ENCODE data around the gene OCA2. TPM values are rescaled to one million over a fixed set of nuclear protein-coding genes. Genes with fewer than 3 reads are reported as not detected.

The OCA2 gene
- total and polyA plus RNA-seq, 2 of the 13 experiments (the other 11 are each of a cell fraction or from before 2014, with no cell fraction given), result 0.02 to 0.05 TPM

DNA sequence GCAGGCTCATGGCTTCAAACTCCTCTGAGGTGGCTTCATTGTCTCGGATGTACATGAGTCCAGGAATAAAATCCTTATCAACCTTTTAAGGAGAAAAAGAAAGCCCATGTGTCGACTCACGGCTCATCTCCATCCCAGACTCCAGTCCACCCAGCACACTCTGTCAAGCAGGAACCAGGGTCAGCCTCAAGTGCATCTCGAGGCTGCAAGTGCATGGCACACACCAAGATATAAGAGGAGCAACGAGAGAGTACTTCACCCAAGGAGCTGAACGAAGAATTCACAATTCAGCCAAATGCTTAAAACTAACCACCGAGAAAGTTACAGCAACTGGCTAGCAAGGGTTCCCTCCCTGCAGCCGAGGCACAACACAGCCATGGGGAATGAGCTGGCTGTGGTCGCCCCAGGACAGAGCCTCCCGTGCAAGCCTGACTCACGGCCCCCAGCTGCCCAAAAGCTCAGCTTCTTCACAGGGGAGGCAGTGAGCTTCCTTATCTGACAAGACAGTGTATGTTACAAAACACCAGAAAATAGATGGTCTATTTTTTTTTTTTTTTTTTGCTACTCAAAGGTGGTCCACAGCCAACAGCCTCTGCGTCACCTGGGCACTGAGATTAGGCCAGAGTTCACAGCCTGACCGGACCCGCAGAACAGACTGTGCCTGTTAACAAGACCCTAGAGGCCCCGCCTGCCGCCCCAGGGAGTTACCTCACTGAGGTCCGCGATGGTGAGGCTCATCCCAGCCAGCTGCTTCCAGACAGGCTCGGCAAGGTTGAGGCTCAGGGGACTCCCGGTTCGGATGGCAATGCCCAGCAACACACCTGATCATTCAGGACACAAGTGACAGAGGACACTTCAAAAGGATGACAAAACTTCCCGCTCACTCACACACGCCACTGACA, 15.9 kb upstream of the OCA2 start (continued):
- no peak for TF ChIP-seq BATF2 (CRISPR knock-in tag; IDR thresholded peaks at IDR 0.05)
- TF ChIP-seq, protein P1, sequence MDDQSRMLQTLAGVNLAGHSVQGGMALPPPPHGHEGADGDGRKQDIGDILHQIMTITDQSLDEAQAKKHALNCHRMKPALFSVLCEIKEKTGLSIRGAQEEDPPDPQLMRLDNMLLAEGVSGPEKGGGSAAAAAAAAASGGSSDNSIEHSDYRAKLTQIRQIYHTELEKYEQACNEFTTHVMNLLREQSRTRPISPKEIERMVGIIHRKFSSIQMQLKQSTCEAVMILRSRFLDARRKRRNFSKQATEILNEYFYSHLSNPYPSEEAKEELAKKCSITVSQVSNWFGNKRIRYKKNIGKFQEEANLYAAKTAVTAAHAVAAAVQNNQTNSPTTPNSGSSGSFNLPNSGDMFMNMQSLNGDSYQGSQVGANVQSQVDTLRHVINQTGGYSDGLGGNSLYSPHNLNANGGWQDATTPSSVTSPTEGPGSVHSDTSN (CRISPR knock-in tag; IDR thresholded peaks at IDR 0.05; ENCODE audit: borderline replicate concordance), result no peak

- ATAC-seq (no peak), DNase-seq (ENCODE audit: low spot score) (no peak), FAIRE-seq (no peak)
- Histone ChIP-seq H3K79me2 (ENCODE audit: insufficient read depth, low read length) (no peaks in the 10 kb centered on the region), H3K9me3 (ENCODE audit: low read length) (no peaks in the 10 kb centered on the region), H3K36me3 (replicated peaks in 1 of 2; ENCODE audit: control insufficient read depth in 1 of 2, insufficient read depth in 2 of 2, low read length in 2 of 2) (peaks cover 18 to 56% of the 10 kb centered on the region in 2 experiments; a peak in 4 of 5 replicates), H3K9ac (ENCODE audit: insufficient read depth, low read depth, low read length) (no peak overlapping the region), H3K27ac (ENCODE audit: extremely low read length, insufficient read depth, low read length) (no peak overlapping the region), H3K4me3 (replicated peaks in 1 of 3; ENCODE audit: insufficient read depth in 1 of 3, low read depth in 2 of 3, low read length in 3 of 3) (no peak overlapping the region), H3K4me2 (ENCODE audit: low read depth, low read length) (no peak overlapping the region), H3K4me1 (ENCODE audit: insufficient read depth, low read length) (no peaks in the 10 kb centered on the region), H4K20me1 (ENCODE audit: insufficient read depth, low read length) (no peaks in the 10 kb centered on the region), H2AFZ (ENCODE audit: low read length) (no peak overlapping the region), H3K27me3 (ENCODE audit: control insufficient read depth in 1 of 2, insufficient read depth in 2 of 2, low read length in 2 of 2) (no peaks in the 10 kb centered on the region)
- CTCF ChIA-PET (ENCODE audit: low intra/inter-chr PET ratio, low total read pairs), result no interaction called here
- 100% methylated on average over 1 of the region's 4 CpGs for WGBS (ENCODE audit: low lambda C conversion rate)
- intact Hi-C loops (cut with micrococcal nuclease; ENCODE audit: unreplicated experiment), result no loop called here
- BruUV-seq (replicated peaks), result no TSS peak
- in situ Hi-C loops (cut with HindIII; ENCODE audit: extremely low pct_ligation_motif_present, low pct_unique_long_range_greater_than_20kb), result no loop called here
- POLR2A ChIA-PET, result no interaction called here
- TF ChIP-seq SSRP1 (CRISPR knock-in tag; IDR thresholded peaks at IDR 0.05) (no peak), ELF3 (CRISPR knock-in tag; IDR thresholded peaks at IDR 0.05) (no peak), SOX6 (IDR thresholded peaks at IDR 0.05) (no peak), SOX6 (CRISPR knock-in tag; IDR thresholded peaks at IDR 0.05) (no peak), ZSCAN5A (CRISPR knock-in tag; IDR thresholded peaks at IDR 0.05; ENCODE audit: borderline replicate concordance) (no peak), ZNF652 (CRISPR knock-in tag; IDR thresholded peaks at IDR 0.05; ENCODE audit: borderline replicate concordance, low read depth) (no peak), ZMYM3 (CRISPR knock-in tag; IDR thresholded peaks at IDR 0.05) (no peak), NCOA5 (CRISPR knock-in tag; IDR thresholded peaks at IDR 0.05) (no peak), ZNF33A (CRISPR knock-in tag; IDR thresholded peaks at IDR 0.05; ENCODE audit: borderline replicate concordance) (no peak), STAT6 (CRISPR knock-in tag; IDR thresholded peaks at IDR 0.05; ENCODE audit: borderline replicate concordance) (no peak)
- TF ChIP-seq, protein P2, sequence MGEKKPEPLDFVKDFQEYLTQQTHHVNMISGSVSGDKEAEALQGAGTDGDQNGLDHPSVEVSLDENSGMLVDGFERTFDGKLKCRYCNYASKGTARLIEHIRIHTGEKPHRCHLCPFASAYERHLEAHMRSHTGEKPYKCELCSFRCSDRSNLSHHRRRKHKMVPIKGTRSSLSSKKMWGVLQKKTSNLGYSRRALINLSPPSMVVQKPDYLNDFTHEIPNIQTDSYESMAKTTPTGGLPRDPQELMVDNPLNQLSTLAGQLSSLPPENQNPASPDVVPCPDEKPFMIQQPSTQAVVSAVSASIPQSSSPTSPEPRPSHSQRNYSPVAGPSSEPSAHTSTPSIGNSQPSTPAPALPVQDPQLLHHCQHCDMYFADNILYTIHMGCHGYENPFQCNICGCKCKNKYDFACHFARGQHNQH (CRISPR knock-in tag; IDR thresholded peaks at IDR 0.05), result no peak
- TF ChIP-seq, protein P3, sequence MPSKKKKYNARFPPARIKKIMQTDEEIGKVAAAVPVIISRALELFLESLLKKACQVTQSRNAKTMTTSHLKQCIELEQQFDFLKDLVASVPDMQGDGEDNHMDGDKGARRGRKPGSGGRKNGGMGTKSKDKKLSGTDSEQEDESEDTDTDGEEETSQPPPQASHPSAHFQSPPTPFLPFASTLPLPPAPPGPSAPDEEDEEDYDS (CRISPR knock-in tag; IDR thresholded peaks at IDR 0.05), result no peak
Measured at GRCh38 chr15:28114114-28114455, 15.0 kb upstream of the OCA2 start.

All from HepG2 (cell line).